HEK293T (cell line): ENCODE data around the gene ALDH18A1.

Experiments
- FOXM1 ChIP-seq: fragments of 450-650 bp; IDR thresholded peaks from 2 replicates; pipeline ENCODE4 v1.6.1; 2017; ENCODE audit warnings: mild to moderate bottlenecking, borderline replicate concordance
- LEF1 ChIP-seq: fragments of 450-650 bp; IDR thresholded peaks from 2 replicates; pipeline ENCODE4 v1.6.1; 2017; ENCODE audit warnings: mild to moderate bottlenecking, borderline replicate concordance

- TF ChIP-seq LEF1 (no peak), FOXM1 (no peak)
Observed at GRCh38 chr10:95651346-95652060, 5.0 kb downstream of the ALDH18A1 start.
